ENCODE results near the gene NOTUM.

- TF ChIP-seq POLR2A (IDR thresholded peaks at IDR 0.05) (peak; percentile 77 to 86), CTCF (IDR thresholded peaks at IDR 0.05 in 4 of 5, conservative IDR thresholded peaks at IDR 0.05 in 1 of 5) (peak in 2 of 5 experiments; percentile 10 to 21)
Observed at GRCh38 chr17:81911277-81911961, 49.6 kb downstream of the NOTUM start, which contains the start of gene PCYT2.

Measured in gastrocnemius medialis (tissue), 4 donors.